Fibroblast of lung (primary cell): ENCODE measurements around the gene AOAH. TPM values are rescaled to one million over a fixed set of nuclear protein-coding genes. Genes with fewer than 3 reads are reported as not detected.

ENCODE experiments used
- DNase-seq, 2 donors: peaks; one replicate each; pipeline versions ENCODE4 v3.0.0 to v3.0.0-alpha.2; 2010; ENCODE audit warnings: low read depth in 2 of 2
- H2AFZ ChIP-seq: 2 replicates; pipeline ENCODE4 v1.5.1; 2012; ENCODE audit warnings: low read length, control low read depth, inconsistent platforms
- H3K27ac ChIP-seq: 2 replicates; pipeline ENCODE4 v1.5.1; 2011; ENCODE audit warnings: low read length, control low read depth; ENCODE audit not compliant: insufficient read depth
- H3K27me3 ChIP-seq: 2 replicates; pipeline ENCODE4 v1.5.1; 2011; ENCODE audit warnings: mild to moderate bottlenecking, low read length; ENCODE audit not compliant: control insufficient read depth, insufficient read depth
- H3K36me3 ChIP-seq: 2 replicates; pipeline ENCODE4 v1.5.1; 2011; ENCODE audit warnings: low read length; ENCODE audit not compliant: control insufficient read depth, insufficient read depth
- H3K4me1 ChIP-seq: 2 replicates; pipeline ENCODE4 v1.5.1; 2011; ENCODE audit warnings: low read length; ENCODE audit not compliant: control insufficient read depth, insufficient read depth; ENCODE audit errors: extremely low read depth
- H3K4me2 ChIP-seq: 2 replicates; pipeline ENCODE4 v1.5.1; 2011; ENCODE audit warnings: low read length, control low read depth; ENCODE audit not compliant: insufficient read depth; ENCODE audit errors: extremely low read depth
- H3K4me3 ChIP-seq, 4 experiments: fragments of 200-600 bp in 1 of 4; sonication (generic) in 1 of 4; replicated peaks in 1 of 4; 2 replicates each; pipeline ENCODE4 v1.5.1; 2011 to 2016; ENCODE audit warnings: low read length in 4 of 4, low read depth in 3 of 4, mild to moderate bottlenecking in 3 of 4, control low read depth in 2 of 4, inconsistent platforms in 1 of 4, mixed read lengths in 1 of 4; ENCODE audit not compliant: insufficient read depth in 1 of 4; ENCODE audit errors: control extremely low read depth in 1 of 4
- H3K79me2 ChIP-seq: 2 replicates; pipeline ENCODE4 v1.5.1; 2012; ENCODE audit warnings: mild to moderate bottlenecking, low read length, inconsistent platforms; ENCODE audit not compliant: control insufficient read depth, insufficient read depth
- H3K9ac ChIP-seq: 2 replicates; pipeline ENCODE4 v1.5.1; 2011; ENCODE audit warnings: mild to moderate bottlenecking, low read length, control low read depth; ENCODE audit not compliant: insufficient read depth
- H3K9me3 ChIP-seq: 2 replicates; pipeline ENCODE4 v1.5.1; 2012; ENCODE audit warnings: low read depth, low read length; ENCODE audit not compliant: control insufficient read depth, insufficient read depth
- H4K20me1 ChIP-seq: 2 replicates; pipeline ENCODE4 v1.5.1; 2011; ENCODE audit warnings: low read length; ENCODE audit not compliant: control insufficient read depth, insufficient read depth; ENCODE audit errors: extremely low read depth
- CTCF ChIP-seq, 2 donors: IDR thresholded peaks in 1 of 2; conservative IDR thresholded peaks in 1 of 2; 1 replicate in 1 of 2; 2 replicates in 1 of 2; pipeline ENCODE4 v1.5.1; 2011 to 2012; ENCODE audit warnings: low read length in 2 of 2, control low read depth in 1 of 2, inconsistent platforms in 1 of 2, low read depth in 1 of 2, mild to moderate bottlenecking in 1 of 2
- EZH2 ChIP-seq: IDR thresholded peaks from 2 replicates; pipeline ENCODE4 v1.5.1; 2012; ENCODE audit warnings: low read length, control low read depth, mild to moderate bottlenecking; ENCODE audit errors: missing control alignments
- polyA minus RNA-seq: library from RNA; depleted of rRNA, polyadenylated mRNA; stranded (reverse); fragments of >200 nt; gene quantifications from 2 replicates; pipeline ENCODE4 v1.2.3, GENCODE V29; 2011; ENCODE audit warnings: low replicate concordance
- polyA plus RNA-seq, 2 donors: library from polyadenylated mRNA; depleted of rRNA in 1 of 2; stranded (reverse) in 1 of 2; unstranded in 1 of 2; fragments of >200 nt; gene quantifications; 2 replicates each; pipeline ENCODE4 v1.2.1, GENCODE V29; 2011 to 2012; ENCODE audit warnings: missing spikeins in 1 of 2
- total RNA-seq: library from RNA; depleted of rRNA; stranded (reverse); fragments of >200 nt; gene quantifications from 2 replicates; pipeline ENCODE4 v1.2.1, GENCODE V29; 2014

The AOAH gene, protein sequence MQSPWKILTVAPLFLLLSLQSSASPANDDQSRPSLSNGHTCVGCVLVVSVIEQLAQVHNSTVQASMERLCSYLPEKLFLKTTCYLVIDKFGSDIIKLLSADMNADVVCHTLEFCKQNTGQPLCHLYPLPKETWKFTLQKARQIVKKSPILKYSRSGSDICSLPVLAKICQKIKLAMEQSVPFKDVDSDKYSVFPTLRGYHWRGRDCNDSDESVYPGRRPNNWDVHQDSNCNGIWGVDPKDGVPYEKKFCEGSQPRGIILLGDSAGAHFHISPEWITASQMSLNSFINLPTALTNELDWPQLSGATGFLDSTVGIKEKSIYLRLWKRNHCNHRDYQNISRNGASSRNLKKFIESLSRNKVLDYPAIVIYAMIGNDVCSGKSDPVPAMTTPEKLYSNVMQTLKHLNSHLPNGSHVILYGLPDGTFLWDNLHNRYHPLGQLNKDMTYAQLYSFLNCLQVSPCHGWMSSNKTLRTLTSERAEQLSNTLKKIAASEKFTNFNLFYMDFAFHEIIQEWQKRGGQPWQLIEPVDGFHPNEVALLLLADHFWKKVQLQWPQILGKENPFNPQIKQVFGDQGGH
- not detected in 2 replicates for total RNA-seq
- polyA plus RNA-seq = not detected in 2 replicates
- polyA plus RNA-seq (2012) = not detected in 2 replicates
- polyA minus RNA-seq = not detected in 2 replicates

- H3K9ac ChIP-seq = no peak within 1 kb of the TSS
- H3K9me3 ChIP-seq = no peaks in the 10 kb centered on the region
- no peaks in the 10 kb centered on the region for H3K36me3 ChIP-seq
- H3K4me2 ChIP-seq = no peak within 1 kb of the TSS
- H4K20me1 ChIP-seq = no peaks in the 10 kb centered on the region
- no peak within 1 kb of the TSS for H3K4me3 ChIP-seq
- H2AFZ ChIP-seq = no peak within 1 kb of the TSS
- TF ChIP-seq EZH2 = no peak
- TF ChIP-seq CTCF (conservative IDR thresholded peaks at IDR 0.05 in 1 of 2, IDR thresholded peaks at IDR 0.05 in 1 of 2; ENCODE audit: low read depth in 1 of 2, low read length in 2 of 2) = no peak
- H3K27me3 ChIP-seq = no peaks in the 10 kb centered on the region
- no peak for DNase-seq
- no peaks in the 10 kb centered on the region for H3K79me2 ChIP-seq
- H3K4me1 ChIP-seq = no peaks in the 10 kb centered on the region
- no peak within 1 kb of the TSS for H3K27ac ChIP-seq
These were observed at the start of gene AOAH for GRCh38 chr7:36723951-36724664. AOAH (minus strand) TSS chr7:36724494; CDS start chr7:36724148, 346 bp downstream.

GRCh38 chr7:36766451-36766850 lies 42.2 kb upstream of the AOAH start:
- Histone ChIP-seq H3K79me2 (no peaks in the 10 kb centered on the region), H3K4me1 (no peaks in the 10 kb centered on the region), H3K27me3 (no peaks in the 10 kb centered on the region), H2AFZ (no peak overlapping the region), H3K36me3 (no peaks in the 10 kb centered on the region), H3K9me3 (no peaks in the 10 kb centered on the region), H3K4me3 (no peak overlapping the region), H3K27ac (no peak overlapping the region), H4K20me1 (no peaks in the 10 kb centered on the region), H3K9ac (no peak overlapping the region), H3K4me2 (no peak overlapping the region)
- no peak for DNase-seq
- TF ChIP-seq EZH2 (no peak), CTCF (conservative IDR thresholded peaks at IDR 0.05 in 1 of 2, IDR thresholded peaks at IDR 0.05 in 1 of 2; ENCODE audit: low read depth in 1 of 2, low read length in 2 of 2) (no peak)

GRCh38 chr7:36765605-36766004 lies 41.3 kb upstream of the AOAH start:
- Histone ChIP-seq H4K20me1 (no peaks in the 10 kb centered on the region), H3K27me3 (no peaks in the 10 kb centered on the region), H3K9ac (no peak overlapping the region), H3K36me3 (no peaks in the 10 kb centered on the region), H3K4me3 (no peak overlapping the region), H3K9me3 (no peaks in the 10 kb centered on the region), H3K79me2 (no peaks in the 10 kb centered on the region), H3K4me2 (no peak overlapping the region), H2AFZ (no peak overlapping the region), H3K27ac (no peak overlapping the region), H3K4me1 (no peaks in the 10 kb centered on the region)
- no peak for DNase-seq
- TF ChIP-seq EZH2 = no peak
- no peak for TF ChIP-seq CTCF (conservative IDR thresholded peaks at IDR 0.05 in 1 of 2, IDR thresholded peaks at IDR 0.05 in 1 of 2; ENCODE audit: low read depth in 1 of 2, low read length in 2 of 2)
